Measurements from ENCODE around the gene KCTD5. TPM values are rescaled to one million over a fixed set of nuclear protein-coding genes. Genes with fewer than 3 reads are reported as not detected.

Gene KCTD5
- total RNA-seq, 1 donor from 2014 or later, result 27.2 TPM

- DNase-seq (ENCODE audit: low read depth, low spot score), result no peak
These were observed 66.6 kb downstream of the KCTD5 start for GRCh38 chr16:2748757-2749455.

DNA sequence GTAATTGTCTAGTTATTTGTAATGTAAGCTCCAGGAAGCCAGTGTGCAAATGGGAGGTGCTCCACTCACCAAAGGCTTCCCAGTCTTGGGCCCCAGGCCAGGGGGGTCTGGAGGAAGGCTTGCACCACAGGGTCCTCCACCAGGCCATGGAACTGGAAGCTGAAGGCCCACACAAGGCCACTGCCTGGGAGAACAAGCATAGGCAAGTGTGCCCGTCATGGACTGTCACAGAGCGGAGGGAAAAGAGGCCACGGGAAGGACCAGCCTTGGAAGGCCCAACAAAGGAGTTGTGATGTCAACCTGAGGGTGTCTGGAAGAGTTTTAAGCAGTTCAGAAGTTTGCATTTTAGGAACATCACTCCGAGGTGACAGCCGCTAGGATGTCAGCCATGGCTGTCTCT is 67.2 kb downstream of the KCTD5 start:
- no peak for DNase-seq (ENCODE audit: low read depth, low spot score)

- DNase-seq (ENCODE audit: low read depth, low spot score), result no peak
These were observed 67.6 kb downstream of the KCTD5 start for GRCh38 chr16:2749936-2750335.

GRCh38 chr16:2751577-2752034 is 69.3 kb downstream of the KCTD5 start:
- no peak for DNase-seq (ENCODE audit: low read depth, low spot score)

GRCh38 chr16:2752035-2752849 is 69.9 kb downstream of the KCTD5 start, which contains the start of gene SRRM2:
TSS of gene SRRM2 (plus strand) at chr16:2752638. CDS start at chr16:2756365, 3,727 bp downstream.
- peak; percentile 87 for DNase-seq (ENCODE audit: low read depth, low spot score)

DNA sequence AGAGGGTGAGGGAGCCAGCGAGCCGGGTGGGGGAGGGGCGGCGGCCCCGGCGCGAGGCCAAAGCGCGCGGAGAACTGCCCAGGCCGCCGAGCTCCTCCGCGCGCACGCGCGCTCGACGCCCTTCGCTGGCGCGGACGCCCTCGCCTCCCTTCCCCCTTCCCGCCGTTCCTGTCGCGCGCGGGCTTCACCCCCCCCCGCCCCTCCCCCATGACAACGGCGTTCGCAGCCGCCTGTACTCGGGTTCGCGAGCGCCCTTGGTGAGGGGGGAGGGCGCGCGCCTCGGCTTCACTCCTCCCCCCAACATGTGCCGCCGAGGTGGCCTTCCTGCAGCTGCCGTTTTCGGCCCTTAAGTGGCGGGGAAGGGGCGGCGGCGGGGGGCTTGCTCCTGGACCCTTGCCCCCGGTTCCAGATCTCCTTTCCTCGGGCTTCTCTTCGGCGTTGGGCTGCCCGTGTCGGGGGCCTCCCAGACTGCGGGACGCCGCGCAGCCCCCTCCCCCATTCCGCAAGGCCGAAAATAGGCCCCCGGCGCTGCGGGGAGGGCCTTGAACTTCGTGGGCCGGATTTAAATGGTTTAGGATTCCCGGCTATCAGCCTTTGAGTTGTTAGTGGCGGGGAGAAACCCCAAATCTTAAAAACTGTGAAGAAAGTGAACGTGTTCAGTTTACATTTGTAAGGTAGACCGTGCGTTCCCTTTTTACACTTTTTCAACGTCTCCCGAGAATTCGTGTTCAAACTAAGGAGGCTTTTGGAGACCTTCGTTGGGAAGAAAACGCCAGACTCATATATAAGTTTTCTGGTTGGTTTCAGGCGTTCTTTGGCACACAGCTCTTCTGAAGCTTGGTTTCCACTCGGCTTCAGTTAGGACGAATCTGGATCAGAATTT is 70.8 kb downstream of the KCTD5 start:
- no peak for DNase-seq (ENCODE audit: low read depth, low spot score)

DNA sequence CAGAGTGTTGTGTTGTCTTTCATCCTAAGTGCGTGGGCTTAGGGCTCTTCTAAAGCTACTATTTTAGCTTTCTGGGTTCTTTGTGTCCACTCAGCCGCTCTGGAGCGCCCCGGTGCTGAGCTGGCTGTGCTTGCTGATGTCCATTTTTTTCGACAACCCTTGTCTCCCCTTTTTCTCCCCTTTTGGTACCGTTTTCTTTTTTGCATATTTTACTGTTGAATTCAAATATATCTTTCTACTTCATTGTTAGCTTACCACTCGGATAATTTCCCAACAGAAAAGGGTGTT is 71.4 kb downstream of the KCTD5 start:
- no peak for DNase-seq (ENCODE audit: low read depth, low spot score)

DNA sequence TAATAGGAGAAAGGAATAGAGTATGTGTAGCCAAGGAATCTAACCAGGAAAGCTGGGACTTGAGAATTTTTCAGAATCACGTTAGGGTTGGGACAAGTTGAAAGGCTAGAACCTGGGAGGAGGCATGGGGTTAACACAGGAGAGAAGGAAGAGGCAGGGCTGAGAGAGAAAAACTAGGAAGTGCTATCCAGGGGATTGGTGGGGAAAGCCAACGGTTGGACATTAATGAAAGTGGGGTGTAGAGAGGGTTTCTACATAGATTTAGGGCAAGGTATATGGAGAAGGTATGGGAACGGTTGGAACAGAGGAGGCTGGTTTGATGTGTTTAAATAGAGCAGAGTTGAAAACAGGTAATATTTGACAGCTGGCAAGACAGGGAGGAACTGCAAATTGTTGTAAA is 72.8 kb downstream of the KCTD5 start:
- DNase-seq (ENCODE audit: low read depth, low spot score), result no peak

DNA sequence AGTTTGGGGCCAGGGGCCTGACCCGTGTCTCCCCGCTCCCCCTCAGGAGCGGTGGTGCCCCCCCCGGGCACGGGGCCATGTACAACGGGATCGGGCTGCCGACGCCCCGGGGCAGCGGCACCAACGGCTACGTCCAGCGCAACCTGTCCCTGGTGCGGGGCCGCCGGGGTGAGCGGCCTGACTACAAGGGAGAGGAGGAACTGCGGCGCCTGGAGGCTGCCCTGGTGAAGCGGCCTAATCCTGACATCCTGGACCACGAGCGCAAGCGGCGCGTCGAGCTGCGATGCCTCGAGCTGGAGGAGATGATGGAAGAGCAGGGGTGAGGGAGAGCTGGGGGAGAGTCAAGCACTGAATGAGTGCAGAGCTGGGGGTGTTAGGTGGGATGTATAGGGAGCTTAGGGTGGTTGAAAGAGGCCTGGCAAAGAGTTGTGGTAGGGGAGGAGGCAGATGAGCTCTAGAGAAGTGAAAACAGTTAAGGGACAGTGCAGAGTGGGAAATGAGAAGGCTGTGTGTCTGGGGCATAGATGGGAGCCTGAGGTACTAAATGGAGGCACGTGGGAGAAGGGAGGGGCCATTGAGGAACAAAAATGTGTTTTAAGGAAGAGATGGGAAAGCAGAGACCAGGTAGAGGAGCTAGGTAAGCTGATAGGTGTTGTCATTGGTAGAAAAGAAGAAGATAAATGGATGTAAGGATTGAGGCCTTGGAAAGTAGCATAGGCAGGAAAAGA is 74.1 kb downstream of the KCTD5 start:
- DNase-seq (ENCODE audit: low read depth, low spot score), result no peak

- no peak for DNase-seq (ENCODE audit: low read depth, low spot score)
These were observed 75.0 kb downstream of the KCTD5 start for GRCh38 chr16:2757344-2757743.

Other genes starting within 250 kb of the KCTD5 start
- 6.6 and 9.5 TPM in 2 replicates for gene TEDC2, start 222.4 kb upstream of the KCTD5 start, total RNA-seq
- gene NTN3, start 211.2 kb upstream of the KCTD5 start, total RNA-seq, result not detected in 2 replicates
- 12.8 and 20.1 TPM in 2 replicates for gene TBC1D24, start 207.4 kb upstream of the KCTD5 start, total RNA-seq
- 8.8 and 9.6 TPM in 2 replicates for gene ATP6V0C, start 168.6 kb upstream of the KCTD5 start, total RNA-seq
- gene AMDHD2, start 162.2 kb upstream of the KCTD5 start, total RNA-seq, result 30.2 and 36.6 TPM in 2 replicates
- gene CEMP1, start 151.1 kb upstream of the KCTD5 start, total RNA-seq, result not detected in 2 replicates
- gene PDPK1, start 144.5 kb upstream of the KCTD5 start, total RNA-seq, result 14.2 and 23.8 TPM in 2 replicates
- 0.07 and 0.33 TPM in 2 replicates for gene PRSS27, start 37.7 kb downstream of the KCTD5 start, total RNA-seq
- 38.5 and 43.9 TPM in 2 replicates for gene SRRM2, start 70.1 kb downstream of the KCTD5 start, total RNA-seq
- 166 and 336 TPM in 2 replicates for gene ELOB, start 94.8 kb downstream of the KCTD5 start, total RNA-seq
- not detected in 2 replicates for gene PRSS33, start 105.0 kb downstream of the KCTD5 start, total RNA-seq
- gene PRSS41, start 115.9 kb downstream of the KCTD5 start, total RNA-seq, result not detected in 2 replicates
- 0.73 TPM in 1 of 2 replicates, not detected in the other for gene PRSS21, start 134.7 kb downstream of the KCTD5 start, total RNA-seq
- 0.13 TPM in 1 of 2 replicates, not detected in the other for gene ZG16B, start 147.8 kb downstream of the KCTD5 start, total RNA-seq
- gene PRSS22, start 175.6 kb downstream of the KCTD5 start, total RNA-seq, result not detected in 2 replicates
- 38.9 and 49.6 TPM in 2 replicates for gene FLYWCH2, start 200.7 kb downstream of the KCTD5 start, total RNA-seq
- gene FLYWCH1, start 229.4 kb downstream of the KCTD5 start, total RNA-seq, result 32.5 and 33.4 TPM in 2 replicates